SU-DHL-6 (cell line): ENCODE results near the gene MDM4.

ENCODE experiments used
- H2AFZ ChIP-seq: fragments of 200-600 bp; sonication (generic); 2 replicates; pipeline ENCODE4 v1.6.1; 2014; ENCODE audit warnings: low read depth, mild to moderate bottlenecking, moderate library complexity, mixed read lengths, antibody characterized with exemption, low read length; ENCODE audit not compliant: severe bottlenecking
- H3F3A ChIP-seq: fragments of 200-600 bp; shearing (Covaris generic); 2 replicates; pipeline ENCODE4 v1.6.0; 2016; ENCODE audit warnings: antibody characterized with exemption, mild to moderate bottlenecking; ENCODE audit not compliant: insufficient read depth
- H3K27ac ChIP-seq: fragments of 200-600 bp; sonication (generic); 2 replicates; pipeline ENCODE4 v1.5.1; 2016; ENCODE audit warnings: low read depth, mild to moderate bottlenecking, low read length, moderate library complexity, mixed read lengths
- H3K27me3 ChIP-seq: fragments of 200-600 bp; sonication (generic), shearing (Covaris generic); 2 replicates; pipeline ENCODE4 v1.6.0; 2014; ENCODE audit warnings: mild to moderate bottlenecking, low read length
- H3K36me3 ChIP-seq: fragments of 200-600 bp; sonication (generic); 2 replicates; pipeline ENCODE4 v1.6.1; 2014; ENCODE audit warnings: mild to moderate bottlenecking, low read length, mixed read lengths
- H3K4me2 ChIP-seq: fragments of 300-600, 200-600 bp; shearing (Covaris generic), sonication (generic); 2 replicates; pipeline ENCODE4 v1.6.0; 2014; ENCODE audit warnings: low read length, low read depth, mild to moderate bottlenecking; ENCODE audit not compliant: poor library complexity, severe bottlenecking
- H3K4me3 ChIP-seq: fragments of 200-600 bp; sonication (generic); 2 replicates; pipeline ENCODE4 v1.5.1; 2014; ENCODE audit warnings: antibody characterized with exemption, low read length, mild to moderate bottlenecking, mixed read lengths; ENCODE audit not compliant: insufficient read depth, poor library complexity, severe bottlenecking
- H3K79me2 ChIP-seq: fragments of 200-600 bp; sonication (generic); 2 replicates; pipeline ENCODE4 v1.6.1; 2014; ENCODE audit warnings: mild to moderate bottlenecking, low read length, moderate library complexity; ENCODE audit not compliant: insufficient read depth
- H3K9ac ChIP-seq: fragments of 200-600 bp; sonication (generic); 2 replicates; pipeline ENCODE4 v1.7.0; 2014; ENCODE audit warnings: mild to moderate bottlenecking, low read length
- H3K9me2 ChIP-seq: fragments of 200-600 bp; sonication (generic); replicated peaks from 2 replicates; pipeline ENCODE4 v1.6.1; 2014; ENCODE audit warnings: low read length; ENCODE audit not compliant: insufficient read depth
- H3K9me3 ChIP-seq: fragments of 200-600 bp; sonication (generic); 2 replicates; pipeline ENCODE4 v1.6.1; 2014; ENCODE audit warnings: low read length, mixed read lengths; ENCODE audit not compliant: insufficient read depth
- H4K20me1 ChIP-seq: fragments of 200-600 bp; sonication (generic); 2 replicates; pipeline ENCODE4 v1.6.1; 2014; ENCODE audit warnings: low read depth, mild to moderate bottlenecking, antibody characterized with exemption, low read length, moderate library complexity, mixed read lengths
- EZH2phosphoT487 ChIP-seq: fragments of 200-600 bp; sonication (generic), shearing (Covaris generic); conservative IDR thresholded peaks from 2 replicates; pipeline ENCODE4 v1.6.1; 2018; ENCODE audit warnings: mild to moderate bottlenecking, antibody characterized with exemption, low read length, moderate library complexity, mixed read lengths
- TF ChIP-seq, protein P1 (sequence below): fragments of 200-600 bp; sonication (generic); IDR thresholded peaks from one replicate; pipeline ENCODE4 v1.5.1; 2017; ENCODE audit warnings: antibody characterized with exemption, mild to moderate bottlenecking, low read length, moderate library complexity; ENCODE audit not compliant: insufficient read depth, poor library complexity, severe bottlenecking

The MDM4 gene

DNA sequence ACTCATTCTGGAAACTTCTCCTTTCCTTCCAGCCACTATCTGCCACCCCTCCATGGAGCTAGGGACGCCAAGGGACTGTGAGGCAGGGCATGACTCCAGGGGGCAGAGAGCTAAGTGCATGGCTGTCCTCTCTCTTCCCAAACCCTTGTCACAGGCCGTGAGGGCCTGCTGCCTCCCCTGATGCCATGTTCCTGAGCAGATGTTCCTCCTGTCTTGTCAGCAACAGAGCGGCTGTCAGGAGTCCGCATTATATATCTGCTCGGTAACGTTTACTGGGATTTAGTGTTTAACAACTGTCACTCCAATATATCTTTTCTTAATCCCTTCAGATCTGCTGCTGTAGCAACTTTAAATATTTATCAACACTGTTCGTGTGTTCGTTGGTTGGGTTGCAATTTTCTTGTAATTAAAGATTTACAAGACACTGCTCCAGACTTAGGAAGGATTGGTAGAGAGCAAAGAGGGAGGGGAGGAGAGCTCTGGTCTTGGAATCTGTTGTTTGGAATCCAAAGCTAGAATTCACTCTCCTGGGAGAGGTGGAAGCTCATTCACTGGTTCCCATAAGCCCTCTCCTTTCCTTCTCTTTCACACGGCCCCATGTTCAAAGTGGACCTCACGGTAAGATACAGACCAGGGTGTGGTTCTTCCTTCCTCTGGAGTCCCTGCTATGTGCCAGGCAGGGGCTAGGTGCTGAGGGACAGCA lies 76.2 kb downstream of the MDM4 start:
- no peak overlapping the region for H3K27ac ChIP-seq

DNA sequence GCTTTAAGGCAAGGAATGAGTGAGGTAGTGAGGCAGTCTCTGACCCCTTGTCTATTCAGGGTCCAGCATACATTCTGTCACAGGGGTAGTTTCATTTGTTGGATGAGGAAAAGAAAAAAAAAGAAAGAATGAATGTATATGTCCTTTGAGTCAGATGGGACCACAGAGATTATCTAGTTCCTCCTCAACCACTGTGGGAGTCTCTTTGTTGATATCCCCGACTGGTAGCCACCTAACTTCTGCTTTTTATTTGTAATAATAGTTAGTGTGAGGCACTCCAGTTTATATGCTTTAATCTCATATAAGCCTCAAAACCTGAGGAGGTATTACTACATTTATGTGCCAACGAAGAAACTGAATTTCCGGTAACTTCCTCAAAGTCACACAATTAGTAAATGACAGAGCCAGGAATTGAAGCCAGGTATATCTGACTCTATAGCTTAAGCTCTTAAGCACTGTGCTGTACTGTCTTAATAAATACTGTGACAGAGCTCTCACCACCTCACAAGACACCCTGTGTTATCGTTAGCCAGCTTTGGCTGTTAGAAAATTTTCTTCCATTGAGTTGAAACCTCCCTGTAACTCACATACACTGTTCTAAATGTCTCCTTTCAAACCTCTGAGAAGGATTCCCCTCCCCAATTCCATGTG lies 82.2 kb downstream of the MDM4 start:
- H3F3A ChIP-seq, result no peaks in the 10 kb centered on the region
- H4K20me1 ChIP-seq, result no peaks in the 10 kb centered on the region
- H3K9me2 ChIP-seq, result no peaks in the 10 kb centered on the region
- no peaks in the 10 kb centered on the region for H3K27me3 ChIP-seq
- H3K9ac ChIP-seq, result no peak overlapping the region
- no peaks in the 10 kb centered on the region for H3K79me2 ChIP-seq
- no peak overlapping the region for H3K4me3 ChIP-seq
- H2AFZ ChIP-seq, result no peak overlapping the region
- no peaks in the 10 kb centered on the region for H3K36me3 ChIP-seq
- H3K4me2 ChIP-seq, result no peak overlapping the region
- H3K27ac ChIP-seq, result no peak overlapping the region
- no peak for TF ChIP-seq EZH2phosphoT487
- TF ChIP-seq, protein P1, sequence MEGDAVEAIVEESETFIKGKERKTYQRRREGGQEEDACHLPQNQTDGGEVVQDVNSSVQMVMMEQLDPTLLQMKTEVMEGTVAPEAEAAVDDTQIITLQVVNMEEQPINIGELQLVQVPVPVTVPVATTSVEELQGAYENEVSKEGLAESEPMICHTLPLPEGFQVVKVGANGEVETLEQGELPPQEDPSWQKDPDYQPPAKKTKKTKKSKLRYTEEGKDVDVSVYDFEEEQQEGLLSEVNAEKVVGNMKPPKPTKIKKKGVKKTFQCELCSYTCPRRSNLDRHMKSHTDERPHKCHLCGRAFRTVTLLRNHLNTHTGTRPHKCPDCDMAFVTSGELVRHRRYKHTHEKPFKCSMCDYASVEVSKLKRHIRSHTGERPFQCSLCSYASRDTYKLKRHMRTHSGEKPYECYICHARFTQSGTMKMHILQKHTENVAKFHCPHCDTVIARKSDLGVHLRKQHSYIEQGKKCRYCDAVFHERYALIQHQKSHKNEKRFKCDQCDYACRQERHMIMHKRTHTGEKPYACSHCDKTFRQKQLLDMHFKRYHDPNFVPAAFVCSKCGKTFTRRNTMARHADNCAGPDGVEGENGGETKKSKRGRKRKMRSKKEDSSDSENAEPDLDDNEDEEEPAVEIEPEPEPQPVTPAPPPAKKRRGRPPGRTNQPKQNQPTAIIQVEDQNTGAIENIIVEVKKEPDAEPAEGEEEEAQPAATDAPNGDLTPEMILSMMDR, result no peak
- no peaks in the 10 kb centered on the region for H3K9me3 ChIP-seq

More for the DNA sequence above, 76.2 kb downstream of the MDM4 start:
- Histone ChIP-seq H4K20me1 (no peaks in the 10 kb centered on the region), H3K79me2 (no peaks in the 10 kb centered on the region), H3K9me3 (no peaks in the 10 kb centered on the region), H3K36me3 (no peaks in the 10 kb centered on the region), H3F3A (no peaks in the 10 kb centered on the region), H2AFZ (no peak overlapping the region), H3K9ac (no peak overlapping the region), H3K4me3 (no peak overlapping the region), H3K27me3 (no peaks in the 10 kb centered on the region), H3K9me2 (no peaks in the 10 kb centered on the region), H3K4me2 (no peak overlapping the region)
- TF ChIP-seq, protein P1, result no peak
- no peak for TF ChIP-seq EZH2phosphoT487

GRCh38 chr1:204599098-204599497 lies 82.9 kb downstream of the MDM4 start:
- no peak for TF ChIP-seq EZH2phosphoT487
- TF ChIP-seq, protein P1, result no peak
- Histone ChIP-seq H3K36me3 (no peaks in the 10 kb centered on the region), H3K4me2 (no peak overlapping the region)

More at GRCh38 chr1:204599098-204599497, 82.9 kb downstream of the MDM4 start:
- no peak overlapping the region for H3K4me3 ChIP-seq
- H4K20me1 ChIP-seq, result no peaks in the 10 kb centered on the region
- H3K27me3 ChIP-seq, result no peaks in the 10 kb centered on the region
- no peaks in the 10 kb centered on the region for H3F3A ChIP-seq
- H3K9me3 ChIP-seq, result no peaks in the 10 kb centered on the region
- H2AFZ ChIP-seq, result no peak overlapping the region
- no peaks in the 10 kb centered on the region for H3K9me2 ChIP-seq
- no peak overlapping the region for H3K9ac ChIP-seq
- H3K27ac ChIP-seq, result no peak overlapping the region
- no peaks in the 10 kb centered on the region for H3K79me2 ChIP-seq
